ENCODE data around the gene VIT.

DNA sequence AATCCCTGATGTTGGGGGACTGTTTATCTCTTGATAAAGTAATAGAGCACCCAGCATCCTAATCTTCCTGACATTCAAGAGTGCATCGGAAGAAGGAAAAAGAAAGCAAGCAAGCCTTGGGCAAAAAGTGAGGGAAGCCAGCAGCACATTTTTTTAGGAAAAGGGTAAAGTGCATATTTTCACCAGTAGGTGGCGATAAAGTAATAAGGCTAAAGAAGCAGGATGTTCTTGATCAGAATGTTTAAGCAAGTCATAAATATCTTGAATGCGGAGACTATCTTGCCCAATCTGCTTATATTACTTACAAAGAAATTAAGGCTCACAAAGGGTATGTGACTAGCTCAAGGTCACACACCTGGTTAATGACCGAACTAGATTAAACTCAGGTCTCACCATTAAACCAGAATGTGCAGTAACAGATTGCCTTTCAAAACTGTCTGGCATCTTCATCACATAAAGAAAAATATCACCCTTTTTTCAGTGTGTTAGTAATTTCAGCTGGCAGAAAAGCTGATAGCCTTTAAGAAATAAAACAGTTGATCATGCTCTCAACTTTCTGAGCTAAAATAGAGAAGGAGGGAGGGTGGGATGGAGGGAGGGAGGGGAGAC lies 83.8 kb downstream of the VIT start:
- TF ChIP-seq POLR2AphosphoS5 (IDR thresholded peaks at IDR 0.05; ENCODE audit: low read depth, low read length) (no peak), POU2F2 (IDR thresholded peaks at IDR 0.05; ENCODE audit: low read depth, low read length) (no peak), POLR2A (IDR thresholded peaks at IDR 0.05; ENCODE audit: low read depth, low read length) (no peak), TAF1 (IDR thresholded peaks at IDR 0.05; ENCODE audit: low read depth, low read length) (no peak), SPI1 (IDR thresholded peaks at IDR 0.05; ENCODE audit: low read depth, low read length) (no peak), PAX5 (IDR thresholded peaks at IDR 0.05; ENCODE audit: insufficient read depth, low read length, severe bottlenecking) (no peak)

Measured in GM12891 (cell line).